Measurements from ENCODE around the gene PLA2G4A.

The PLA2G4A gene

DNA sequence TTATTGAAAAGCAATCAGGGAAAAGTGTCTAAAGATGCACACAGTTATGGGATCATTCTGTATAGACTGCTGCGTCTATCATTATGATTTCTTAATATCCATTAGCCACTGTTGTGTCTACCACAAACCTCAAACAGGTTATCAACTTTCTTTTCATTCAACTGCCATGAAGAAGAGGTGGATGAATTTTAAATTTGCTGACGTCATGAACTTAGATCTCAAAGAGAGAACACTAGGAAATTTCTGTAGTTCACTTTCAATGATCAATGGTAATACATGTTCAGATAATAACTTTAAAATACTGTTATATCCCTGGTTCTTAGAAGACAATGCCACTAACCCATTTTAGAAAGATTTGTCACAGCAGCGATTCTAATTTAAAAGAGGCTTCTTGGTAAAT is 6.7 kb downstream of the PLA2G4A start:
- DNase-seq = no peak

DNA sequence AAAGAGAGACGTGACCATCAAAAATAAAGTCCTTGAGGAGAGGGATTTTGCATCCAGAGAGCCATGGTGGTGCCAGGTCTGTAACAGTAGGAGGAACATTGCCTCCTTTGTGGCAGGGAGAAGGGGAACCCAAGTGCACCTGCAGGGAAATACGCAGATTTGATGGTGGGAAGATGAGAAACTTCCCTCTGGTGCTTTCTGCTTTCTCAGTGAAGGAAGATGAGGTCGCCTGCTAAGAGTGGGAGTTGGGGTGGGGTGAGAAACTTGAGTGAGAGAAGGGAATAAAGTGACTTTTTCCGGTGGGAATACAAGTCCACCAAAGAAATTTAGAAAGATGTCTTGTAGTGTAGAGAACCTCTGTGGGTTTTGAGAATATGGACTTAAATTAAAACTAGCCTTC is 9.1 kb downstream of the PLA2G4A start:
- no peak for DNase-seq

DNA sequence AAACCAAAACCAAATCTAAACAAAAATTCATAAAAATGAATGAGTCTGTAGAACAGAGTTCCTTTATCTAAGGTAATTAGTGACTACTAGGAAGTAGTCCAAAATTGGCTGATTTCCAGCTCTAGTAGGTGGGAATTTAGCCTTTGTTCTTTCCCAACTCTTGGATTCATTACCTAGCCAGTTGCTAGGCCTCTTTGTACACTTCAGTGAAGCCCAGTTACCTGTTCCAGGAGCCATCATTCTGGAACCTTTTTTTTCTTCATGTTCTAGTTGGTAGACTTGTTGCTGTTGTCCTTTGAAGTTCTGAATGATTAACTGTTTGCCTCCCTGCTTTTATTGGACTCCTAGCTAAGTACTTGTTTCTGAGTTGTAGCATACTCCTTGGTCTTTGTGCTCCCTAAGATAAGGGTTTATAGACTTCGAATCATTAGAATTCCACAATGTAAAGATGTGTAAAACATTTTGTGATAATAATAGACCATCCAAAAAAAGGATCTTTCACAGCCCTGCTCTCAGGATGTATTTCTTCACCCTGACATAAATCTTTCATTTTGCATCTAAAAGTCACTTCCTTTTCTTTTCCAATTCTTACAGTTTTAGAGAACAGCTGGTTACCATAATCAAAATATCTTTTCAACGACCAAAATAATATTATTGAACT is 9.8 kb downstream of the PLA2G4A start:
- no peak for DNase-seq

DNA sequence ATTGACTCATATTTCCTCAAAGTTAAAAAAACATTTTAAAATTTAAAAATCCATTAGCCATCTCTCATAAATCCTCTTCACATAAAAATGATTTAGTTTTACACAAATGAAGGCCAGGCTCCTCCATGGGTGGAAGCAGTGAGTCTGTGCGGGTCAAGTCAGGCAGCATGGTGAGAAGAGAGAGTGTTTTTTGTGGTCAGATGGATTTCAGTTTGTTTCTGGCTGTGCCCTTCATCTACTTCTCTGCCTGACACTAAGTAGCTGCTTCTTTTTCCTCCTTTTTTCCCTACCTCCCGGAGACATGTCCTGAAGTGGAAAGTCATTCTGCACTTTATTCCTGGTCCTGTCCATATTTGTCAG is 10.3 kb downstream of the PLA2G4A start:
- no peak for DNase-seq

DNA sequence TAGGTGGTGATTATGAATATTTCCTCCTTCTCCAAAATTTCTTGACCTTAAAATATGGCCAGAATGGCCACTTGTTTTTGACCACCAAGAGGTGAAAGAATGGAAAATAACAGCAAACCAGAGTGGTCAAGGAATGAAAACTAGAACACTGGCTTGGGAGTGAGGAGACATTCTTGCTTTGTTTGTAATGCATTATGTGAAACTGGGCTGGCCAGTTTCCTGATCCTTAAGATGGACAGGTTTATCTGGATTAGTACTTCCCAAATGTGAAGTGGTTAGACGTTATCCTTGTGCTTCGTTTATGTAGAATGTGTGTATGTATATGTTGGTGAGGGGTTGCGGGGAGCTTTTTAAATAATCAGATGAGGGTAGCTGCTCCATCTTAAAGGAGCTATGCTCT is 12.8 kb downstream of the PLA2G4A start:
- no peak for DNase-seq

DNA sequence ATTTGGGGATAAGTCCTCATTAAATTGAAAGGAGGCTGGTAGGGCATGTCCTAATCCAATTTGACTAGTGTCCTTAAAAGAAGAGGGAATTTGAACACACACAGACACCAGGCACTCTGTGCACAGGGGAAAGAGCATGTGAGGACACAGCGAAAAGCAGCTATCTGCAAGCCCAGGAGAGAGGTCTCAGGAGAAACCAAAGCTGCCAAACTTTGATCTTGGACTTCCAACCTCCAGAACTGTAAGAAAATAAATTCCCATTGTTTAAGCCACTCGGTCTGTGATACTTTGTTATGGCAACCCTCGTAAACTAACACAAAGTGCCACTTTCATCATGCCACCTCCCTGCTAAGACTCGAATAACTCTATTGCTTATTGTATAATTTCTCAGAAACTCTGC is 13.8 kb downstream of the PLA2G4A start:
- DNase-seq = no peak

DNA sequence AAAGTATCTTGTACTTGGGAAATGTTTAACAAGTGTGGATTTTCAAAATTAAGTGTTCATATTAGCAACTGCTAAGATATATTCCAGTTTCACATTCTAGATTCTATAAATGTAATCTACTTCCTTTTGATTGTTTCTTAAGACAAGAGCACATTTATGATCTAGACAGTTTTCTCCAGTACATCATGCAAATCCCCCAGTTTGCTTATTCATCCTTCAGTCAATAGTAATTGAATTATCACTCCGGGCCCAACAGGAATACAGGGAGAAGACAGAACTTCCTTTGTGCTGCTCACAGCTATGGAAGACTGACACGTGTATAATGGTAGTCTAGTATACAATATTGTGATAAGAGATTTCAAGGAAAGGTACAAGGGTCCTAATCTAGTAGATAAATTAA is 14.5 kb downstream of the PLA2G4A start:
- no peak for DNase-seq

DNA sequence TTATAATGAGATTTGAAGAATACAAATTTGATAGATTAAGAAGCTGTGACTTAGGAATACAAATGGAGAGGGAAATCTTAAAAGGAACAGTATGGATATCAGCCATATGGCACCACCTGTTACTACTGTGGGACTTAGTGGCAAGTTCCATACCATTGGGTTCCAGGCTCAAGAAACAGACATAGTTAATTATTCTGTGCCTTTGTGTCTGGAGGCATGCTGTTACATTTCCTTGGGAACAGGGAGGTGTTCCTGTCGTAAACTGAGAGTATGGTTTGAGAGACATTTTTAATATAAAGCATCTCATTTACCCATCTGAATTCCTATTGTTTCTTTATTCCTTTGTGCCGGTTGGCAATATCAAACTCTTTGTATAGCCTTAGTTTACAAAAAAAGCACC is 15.2 kb downstream of the PLA2G4A start:
- DNase-seq = no peak

DNA sequence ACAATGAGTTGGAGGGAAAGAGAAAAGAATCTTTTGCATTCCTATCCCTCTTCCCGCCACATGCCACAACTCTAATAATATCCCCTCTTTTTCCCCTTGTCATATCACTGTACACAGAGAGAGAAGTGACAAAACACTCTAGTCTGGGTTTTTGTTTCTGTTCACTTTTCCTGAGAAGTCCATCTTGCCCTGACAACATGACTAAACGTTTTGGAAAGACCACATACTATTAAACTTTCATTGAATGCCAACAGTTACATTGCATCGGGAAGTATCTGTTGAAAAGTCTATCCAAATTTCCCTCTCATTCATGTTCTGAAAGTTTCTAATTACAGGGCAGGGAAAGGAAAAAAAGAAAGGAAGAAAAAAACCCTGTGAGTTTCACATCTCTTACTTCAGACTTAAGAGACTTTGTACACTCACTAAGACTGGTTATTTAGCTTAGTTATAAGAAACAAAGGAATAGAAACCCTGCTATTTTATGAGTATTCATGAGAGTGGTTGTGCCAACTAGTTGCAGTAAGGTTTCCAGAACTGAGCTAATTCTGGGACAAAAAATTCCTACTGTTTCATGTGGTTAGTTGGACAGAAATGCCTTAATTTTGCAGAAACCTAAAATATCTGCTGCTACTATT is 16.9 kb downstream of the PLA2G4A start:
- no peak for DNase-seq

DNA sequence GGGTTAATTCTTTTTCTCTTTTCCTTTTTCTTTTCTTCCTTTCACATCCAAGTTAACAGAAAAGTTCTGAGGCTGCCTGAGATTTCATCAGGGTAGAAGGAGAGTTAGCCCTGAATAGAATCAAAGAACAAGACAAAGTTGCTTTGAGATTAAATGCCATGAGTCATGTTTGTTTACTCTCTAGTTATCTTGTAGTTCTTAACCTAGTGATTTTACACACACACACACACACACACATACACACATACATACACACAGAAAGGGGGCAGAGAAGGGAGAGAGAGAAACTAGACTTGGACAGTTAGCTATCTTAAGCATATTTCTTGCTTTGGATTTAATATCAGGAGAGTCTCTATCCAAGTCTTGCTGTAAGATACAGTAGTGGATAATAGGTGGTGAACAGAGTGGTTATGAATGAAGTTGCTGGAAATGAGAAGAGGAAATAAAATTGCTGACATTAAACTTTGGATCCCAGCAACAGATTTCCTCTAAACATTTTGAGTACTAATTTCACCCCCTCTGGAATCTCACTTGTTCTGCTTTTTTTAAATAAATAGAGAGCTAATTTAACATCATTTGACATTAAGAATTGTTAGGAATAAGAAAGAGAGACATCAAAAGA is 19.9 kb downstream of the PLA2G4A start:
- DNase-seq = no peak

DNA sequence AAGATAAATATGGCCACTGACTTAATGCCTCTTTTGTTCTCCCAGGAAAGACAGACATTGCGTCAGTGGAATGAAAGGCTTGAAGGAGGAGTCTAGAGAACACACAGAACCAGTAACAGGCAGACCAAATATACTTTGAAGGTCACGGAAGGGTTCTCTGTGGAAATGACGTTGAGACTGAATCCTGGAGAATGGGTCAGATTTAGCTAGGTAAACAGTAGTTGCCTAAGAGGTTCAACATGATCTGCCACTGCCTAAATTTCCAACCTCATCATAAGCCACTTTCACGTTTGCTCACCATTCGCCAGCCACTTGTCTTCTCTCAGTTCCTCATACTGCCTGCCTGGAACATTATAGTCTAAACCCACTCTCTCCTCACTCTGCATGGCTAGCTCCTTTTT is 20.5 kb downstream of the PLA2G4A start:
- DNase-seq = no peak

DNA sequence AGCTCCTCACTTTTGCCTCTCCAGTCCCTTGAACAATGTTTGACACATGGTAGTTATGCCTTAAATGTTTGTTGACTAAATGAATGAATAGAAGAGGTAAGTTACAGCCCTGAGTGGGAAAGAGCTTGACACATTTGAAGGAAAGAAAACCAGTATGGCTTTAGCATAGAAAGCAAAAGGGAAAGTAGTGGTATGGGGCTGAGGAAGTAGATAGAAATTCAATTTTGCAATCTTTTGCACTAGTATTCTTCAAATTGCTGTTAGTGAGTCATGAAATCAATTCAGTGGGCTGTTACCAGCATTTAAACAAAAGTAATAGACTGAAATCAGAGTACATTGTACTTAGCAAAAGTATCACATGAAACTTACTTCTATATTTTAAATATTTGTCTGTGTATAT is 21.1 kb downstream of the PLA2G4A start:
- DNase-seq = no peak

DNA sequence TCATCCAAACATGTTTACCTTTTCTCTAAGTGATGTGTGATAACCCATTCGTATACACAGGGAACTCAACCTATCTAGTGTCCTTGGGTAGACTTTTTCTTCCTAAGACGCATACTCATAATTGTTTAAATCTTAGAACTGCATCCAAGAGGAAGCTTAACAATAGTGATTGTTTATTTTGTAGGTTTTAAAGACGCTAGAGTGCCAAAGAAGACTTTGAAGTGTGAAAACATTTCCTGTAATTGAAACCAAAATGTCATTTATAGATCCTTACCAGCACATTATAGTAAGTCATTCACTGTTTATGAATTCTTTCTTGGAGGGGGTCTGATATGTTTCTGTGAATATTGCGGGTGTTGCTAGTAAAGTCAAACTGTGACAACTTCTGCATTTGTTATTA is 25.4 kb downstream of the PLA2G4A start:
- DNase-seq = no peak

DNA sequence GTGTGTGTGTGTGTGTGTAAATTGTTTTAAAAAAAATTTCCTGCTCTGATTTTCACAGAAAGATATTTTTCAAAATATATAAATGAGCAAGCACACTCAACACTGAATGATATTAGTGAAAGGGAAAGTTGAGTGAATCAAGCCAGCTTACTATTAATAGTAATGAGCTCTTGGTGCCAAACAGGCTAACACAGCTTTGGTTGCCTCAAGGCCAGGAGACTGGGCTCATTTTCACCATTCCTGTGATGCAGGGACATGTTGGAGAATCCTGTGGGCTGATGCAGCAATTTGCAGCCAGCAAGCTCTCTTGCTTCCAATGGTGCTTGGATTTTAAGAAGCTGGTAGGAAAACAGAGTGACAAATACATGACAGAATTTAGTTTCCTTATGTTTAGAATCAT is 30.2 kb downstream of the PLA2G4A start:
- no peak for DNase-seq

DNA sequence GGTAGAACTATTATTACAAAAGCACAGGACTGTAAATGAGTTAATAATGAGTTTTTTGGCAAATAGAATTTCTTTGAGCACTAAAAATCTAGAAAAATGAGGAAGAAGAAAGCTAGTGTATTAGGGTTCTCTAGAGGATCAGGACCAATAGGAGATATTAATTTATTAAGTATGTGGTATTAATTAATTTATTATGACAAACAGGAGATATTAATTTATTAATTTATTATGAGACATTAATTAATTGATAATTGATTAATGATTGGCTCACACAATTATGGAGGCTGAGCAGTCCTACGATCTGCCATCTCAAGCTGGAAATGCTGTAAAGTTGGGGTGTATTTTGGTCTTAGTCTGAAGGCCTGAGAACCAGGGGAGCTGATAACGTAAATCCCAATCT is 31.2 kb downstream of the PLA2G4A start:
- no peak for DNase-seq

DNA sequence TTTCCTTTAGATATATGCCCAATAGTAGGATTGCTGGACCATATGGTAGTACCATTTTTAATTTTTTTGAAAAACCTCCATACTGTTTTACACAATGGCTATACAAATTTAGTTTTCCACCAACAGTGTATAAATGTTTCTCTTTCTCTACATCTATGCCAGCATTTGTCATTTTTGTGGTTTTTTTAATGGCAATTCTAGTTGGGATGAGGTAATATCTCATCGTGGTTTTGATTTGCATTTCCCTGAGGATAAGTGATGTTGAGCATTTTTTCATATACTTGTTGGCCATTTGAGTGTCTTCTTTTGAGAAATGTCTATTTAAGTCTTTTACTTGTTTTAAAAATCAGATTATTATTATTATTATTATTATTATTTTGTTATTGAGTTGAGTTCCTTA is 35.5 kb downstream of the PLA2G4A start:
- no peak for DNase-seq

DNA sequence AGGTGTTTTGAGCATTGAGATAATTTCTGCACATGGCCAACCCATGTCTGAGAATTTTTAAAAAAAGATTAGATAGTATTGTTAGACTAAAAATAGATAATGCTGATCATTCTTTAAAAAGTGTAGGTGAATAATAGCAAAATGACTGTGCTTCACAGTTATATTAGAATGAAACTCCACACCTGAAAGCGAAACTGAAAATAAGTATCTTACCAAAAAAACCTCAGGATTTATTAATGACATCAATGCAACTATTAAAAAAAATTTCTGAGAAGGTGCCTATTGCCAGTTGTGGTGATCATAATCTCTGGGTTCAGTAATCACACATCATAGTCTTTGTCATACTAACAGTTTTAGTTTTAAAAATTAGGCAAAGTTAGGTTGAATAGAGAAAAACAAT is 36.5 kb downstream of the PLA2G4A start:
- no peak for DNase-seq

DNA sequence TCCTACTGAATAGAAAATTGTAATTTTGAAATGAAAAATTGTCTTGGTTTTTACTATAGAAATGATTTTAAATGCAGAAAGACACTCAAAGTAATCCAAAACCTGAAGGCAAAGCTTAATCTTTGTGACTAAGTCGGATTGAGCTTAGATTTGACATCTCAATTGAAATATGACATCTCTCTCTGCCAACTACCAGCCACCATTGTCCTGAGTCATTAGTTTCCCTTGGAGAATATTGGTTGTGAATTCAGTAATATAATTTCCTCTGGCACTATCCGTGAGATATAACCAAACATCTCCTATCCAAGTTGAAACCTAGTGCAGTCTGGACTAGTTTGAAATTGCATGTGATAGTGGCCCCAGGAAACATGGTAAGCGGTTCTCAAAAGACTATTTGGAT is 37.1 kb downstream of the PLA2G4A start:
- DNase-seq = no peak

DNA sequence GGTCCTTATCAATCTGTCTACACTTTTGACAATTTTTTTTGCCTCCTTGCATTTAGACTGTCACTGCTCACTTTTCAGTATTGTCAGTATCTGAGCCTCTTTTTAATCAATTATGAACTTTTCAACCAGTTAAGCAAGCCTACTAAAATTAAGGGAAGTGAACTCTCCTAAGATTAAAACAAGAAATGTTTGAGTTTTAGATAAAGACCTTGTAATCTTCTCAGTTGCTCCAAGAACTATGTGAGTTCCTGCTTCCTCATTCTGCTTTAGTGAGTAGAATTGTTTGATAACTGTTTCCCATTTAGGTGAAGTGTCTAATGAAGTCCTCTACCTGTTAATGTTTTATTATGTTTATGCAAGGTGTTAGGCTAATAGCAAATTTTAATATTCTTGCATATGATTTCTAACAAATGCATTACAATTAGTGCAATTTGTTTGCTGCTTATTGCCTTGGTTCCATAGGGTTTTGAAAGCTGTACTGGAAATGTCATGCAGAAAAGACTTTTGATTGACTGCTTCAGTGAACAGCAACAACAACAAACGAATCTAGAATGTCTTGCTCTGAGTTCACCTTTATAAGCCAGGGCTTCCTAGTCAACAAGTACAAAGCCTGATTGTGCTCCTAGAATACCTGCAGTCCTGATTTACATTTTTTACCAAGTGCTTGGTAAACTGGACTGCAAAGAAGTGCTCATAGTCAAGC is 40.9 kb downstream of the PLA2G4A start:
- DNase-seq = no peak

DNA sequence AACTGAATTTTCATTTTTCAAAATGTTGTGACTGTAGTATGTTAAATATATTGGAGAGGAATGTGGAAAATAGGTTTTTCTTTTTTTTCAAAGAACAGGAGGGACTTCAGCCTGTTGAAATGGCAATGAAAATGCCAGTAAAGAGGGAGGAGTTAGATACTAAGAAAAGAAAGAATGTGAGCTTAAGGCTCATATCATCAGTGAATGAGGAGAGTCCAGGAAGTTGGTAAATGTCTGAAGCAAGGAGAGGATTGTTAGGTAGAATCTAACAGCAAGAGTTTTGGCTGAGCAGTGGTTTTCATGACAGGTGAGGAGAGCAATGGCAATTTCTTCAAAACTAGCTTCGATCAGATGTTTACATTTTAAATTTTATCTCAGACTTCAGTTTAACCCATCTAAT is 43.0 kb downstream of the PLA2G4A start:
- no peak for DNase-seq

DNA sequence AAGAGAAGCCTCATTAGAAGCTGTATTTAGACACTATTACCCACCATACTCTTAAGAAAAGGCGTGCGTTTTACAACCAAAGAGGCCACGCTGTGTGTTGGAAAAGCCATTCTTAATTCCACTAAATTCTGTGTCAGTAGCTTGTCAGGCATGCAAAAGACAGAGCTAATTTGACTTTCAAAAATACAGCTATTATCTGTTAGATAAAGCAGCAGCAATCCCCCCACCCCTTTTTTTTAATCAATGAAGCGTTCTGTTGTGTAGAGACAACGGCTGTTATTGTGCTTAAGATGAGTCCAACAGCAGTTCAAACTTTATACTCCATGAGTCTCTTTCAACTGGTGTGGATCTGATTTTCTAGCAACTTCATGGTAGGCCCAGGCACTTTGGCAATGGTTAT is 43.5 kb downstream of the PLA2G4A start:
- DNase-seq = no peak

DNA sequence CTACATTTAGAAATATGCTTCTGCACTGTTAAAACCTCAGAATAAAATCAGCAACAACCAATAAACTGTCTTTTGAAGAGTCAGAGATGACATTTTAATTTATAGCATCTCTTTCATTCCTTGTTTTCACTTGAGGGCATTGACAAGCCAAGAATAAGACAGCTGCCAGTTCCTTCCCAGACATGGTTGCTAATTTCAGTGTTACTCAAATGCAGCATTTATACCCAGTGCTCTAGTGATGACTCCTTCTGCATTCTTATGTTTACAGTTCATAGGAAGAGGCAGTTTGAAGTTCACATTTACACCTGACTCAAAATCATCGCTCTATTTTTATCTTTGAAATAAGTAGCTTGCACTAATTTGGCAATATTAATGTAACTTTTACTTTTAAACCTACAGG is 44.9 kb downstream of the PLA2G4A start:
- no peak for DNase-seq

DNA sequence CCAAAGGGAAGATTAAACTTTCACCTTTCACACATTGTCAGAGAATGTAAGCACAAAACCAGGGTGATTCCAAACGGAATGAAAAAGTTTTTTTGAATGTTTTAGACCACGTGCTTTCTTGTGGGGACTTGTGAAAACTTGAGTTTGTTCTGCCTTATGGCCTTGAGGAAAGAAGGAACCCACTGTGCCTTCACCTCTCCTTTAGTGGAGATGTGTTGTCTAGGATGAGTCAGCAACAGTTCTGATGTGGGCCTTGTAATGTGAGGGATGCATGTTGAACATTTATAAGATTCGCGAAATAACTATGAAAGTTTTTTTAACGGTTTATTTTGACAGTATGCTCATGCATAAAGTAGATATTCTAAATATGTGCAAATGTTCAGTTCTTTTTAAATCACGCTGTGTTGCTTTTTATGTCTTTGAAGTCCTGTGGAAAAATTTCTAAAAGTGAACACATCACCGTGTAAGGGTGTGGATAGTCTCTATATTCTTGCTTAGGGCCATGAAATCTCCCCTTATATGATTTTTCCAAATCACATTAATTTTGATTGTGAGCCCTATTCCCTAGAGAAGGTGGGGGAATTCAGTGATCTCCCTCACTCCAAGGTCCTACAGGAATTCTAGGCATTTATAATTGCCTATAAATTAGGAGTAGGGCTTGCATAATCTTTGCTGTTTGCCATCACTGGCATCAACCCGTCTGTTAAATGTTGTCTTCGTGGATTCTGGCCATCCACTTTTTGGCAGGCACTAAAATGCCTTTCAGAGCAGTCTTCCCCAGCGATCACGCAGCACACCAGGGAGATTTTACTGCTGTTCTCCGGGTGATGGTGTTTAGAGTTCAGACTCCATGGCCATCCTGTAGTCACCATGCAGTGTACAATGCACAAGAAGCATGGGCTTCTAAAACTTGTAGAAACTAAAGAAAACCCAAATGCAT is 47.4 kb downstream of the PLA2G4A start:
- no peak for DNase-seq

All from right forelimb (tissue), 1 donor.